GM08714 (cell line): ENCODE measurements around the gene KCTD3.

Source experiments
- H3K4me3 ChIP-seq: fragments of 200-500 bp; sonication (Bioruptor generic); 2 replicates; pipeline ENCODE4 v1.5.1; 2014; ENCODE audit warnings: mild to moderate bottlenecking, low read length, inconsistent platforms
- ZNF274 ChIP-seq: IDR thresholded peaks from 2 replicates; pipeline ENCODE4 v1.6.1; 2012; ENCODE audit warnings: mild to moderate bottlenecking, low read depth, low read length

KCTD3 gene

GRCh38 chr1:215583185-215583749 lies 16.2 kb downstream of the KCTD3 start:
- TF ChIP-seq ZNF274: no peak
- H3K4me3 ChIP-seq: no peak overlapping the region

- no peak for TF ChIP-seq ZNF274
- no peak overlapping the region for H3K4me3 ChIP-seq
Observed at GRCh38 chr1:215584389-215584788, 17.3 kb downstream of the KCTD3 start.

GRCh38 chr1:215589650-215590435 lies 22.7 kb downstream of the KCTD3 start:
- no peak overlapping the region for H3K4me3 ChIP-seq
- no peak for TF ChIP-seq ZNF274

GRCh38 chr1:215590779-215591491 lies 23.8 kb downstream of the KCTD3 start:
- no peak overlapping the region for H3K4me3 ChIP-seq
- TF ChIP-seq ZNF274: no peak

- no peak overlapping the region for H3K4me3 ChIP-seq
- no peak for TF ChIP-seq ZNF274
Observed at GRCh38 chr1:215594640-215595039, 27.5 kb downstream of the KCTD3 start.

- H3K4me3 ChIP-seq: no peak overlapping the region
- no peak for TF ChIP-seq ZNF274
Observed at GRCh38 chr1:215595231-215595630, 28.1 kb downstream of the KCTD3 start.

GRCh38 chr1:215597961-215598360 lies 30.9 kb downstream of the KCTD3 start:
- no peak for TF ChIP-seq ZNF274

GRCh38 chr1:215599418-215600074 lies 32.4 kb downstream of the KCTD3 start:
- TF ChIP-seq ZNF274: no peak
- H3K4me3 ChIP-seq: no peak overlapping the region

More at GRCh38 chr1:215597961-215598360, 30.9 kb downstream of the KCTD3 start:
- no peak overlapping the region for H3K4me3 ChIP-seq

- H3K4me3 ChIP-seq: no peak overlapping the region
- TF ChIP-seq ZNF274: no peak
Observed at GRCh38 chr1:215600258-215600792, 33.2 kb downstream of the KCTD3 start.

- no peak overlapping the region for H3K4me3 ChIP-seq
- no peak for TF ChIP-seq ZNF274
Observed at GRCh38 chr1:215600867-215601266, 33.8 kb downstream of the KCTD3 start.

- no peak for TF ChIP-seq ZNF274
- no peak overlapping the region for H3K4me3 ChIP-seq
Observed at GRCh38 chr1:215601276-215601675, 34.2 kb downstream of the KCTD3 start.

GRCh38 chr1:215603319-215603718 lies 36.2 kb downstream of the KCTD3 start:
- no peak overlapping the region for H3K4me3 ChIP-seq
- TF ChIP-seq ZNF274: no peak

GRCh38 chr1:215605011-215605621 lies 38.0 kb downstream of the KCTD3 start:
- H3K4me3 ChIP-seq: no peak overlapping the region
- TF ChIP-seq ZNF274: no peak

- TF ChIP-seq ZNF274: no peak
- no peak overlapping the region for H3K4me3 ChIP-seq
Observed at GRCh38 chr1:215606036-215606435, 38.9 kb downstream of the KCTD3 start.
